Caco-2 (cell line): ENCODE data around the gene UGGT2. TPM values are rescaled to one million over a fixed set of nuclear protein-coding genes. Genes with fewer than 3 reads are reported as not detected.

Source experiments
- BruUV-seq: library from RNA; stranded (reverse); fragments of 400-500 nt; replicated peaks from 2 replicates; lab custom pipeline; 2021; lab: Mats Ljungman, UMichigan
- CTCF ChIA-PET: fragments of 300-600 bp; sonication (Branson Sonifier 250); formaldehyde crosslinking; loops from one replicate; lab custom pipeline; 2022; ENCODE audit warnings: antibody characterized with exemption; lab: Charles Lee
- POLR2A ChIA-PET: fragments of 300-600 bp; sonication (Branson Sonifier 250); formaldehyde crosslinking; loops from one replicate; lab custom pipeline; 2022; ENCODE audit warnings: antibody characterized with exemption; lab: Charles Lee
- DNase-seq, 2 experiments: peaks; one replicate each; pipeline versions ENCODE4 v3.0.0 to v3.0.0-alpha.2; 2020 to 2022
- H3K27me3 ChIP-seq: replicated peaks from 2 replicates; pipeline ENCODE4 v1.6.0; 2011; ENCODE audit warnings: low read length; ENCODE audit not compliant: control insufficient read depth, insufficient read depth
- H3K36me3 ChIP-seq: 2 replicates; pipeline ENCODE4 v1.5.1; 2011; ENCODE audit warnings: low read length; ENCODE audit not compliant: control insufficient read depth, insufficient read depth
- H3K4me1 ChIP-seq: fragments of 250-450 bp; sonication (Bioruptor Pico); 2 replicates; pipeline ENCODE4 v1.5.1; 2020; ENCODE audit warnings: mild to moderate bottlenecking
- H3K4me3 ChIP-seq: 2 replicates; pipeline ENCODE4 v1.5.1; 2011; ENCODE audit warnings: low read depth, mild to moderate bottlenecking, control low read depth, low read length
- H3K9me3 ChIP-seq: fragments of 250-450 bp; sonication (Bioruptor Pico); 2 replicates; pipeline ENCODE4 v1.5.1; 2020; ENCODE audit warnings: mild to moderate bottlenecking, moderate library complexity
- H3K27ac Mint-ChIP-seq: one replicate; pipeline ENCODE4 v1.8.0; 2022; ENCODE audit warnings: mixed read lengths; ENCODE audit not compliant: unreplicated experiment
- H3K27me3 Mint-ChIP-seq: one replicate; pipeline ENCODE4 v1.8.0; 2022; ENCODE audit warnings: mixed read lengths; ENCODE audit not compliant: insufficient read depth, unreplicated experiment
- H3K36me3 Mint-ChIP-seq: one replicate; pipeline ENCODE4 v1.8.0; 2022; ENCODE audit warnings: mild to moderate bottlenecking, mixed read lengths; ENCODE audit not compliant: insufficient read depth, unreplicated experiment
- H3K4me1 Mint-ChIP-seq: one replicate; pipeline ENCODE4 v1.8.0; 2022; ENCODE audit warnings: low read depth, mixed read lengths; ENCODE audit not compliant: unreplicated experiment
- H3K4me3 Mint-ChIP-seq: one replicate; pipeline ENCODE4 v1.8.0; 2022; ENCODE audit warnings: mild to moderate bottlenecking, moderate library complexity, mixed read lengths; ENCODE audit not compliant: unreplicated experiment
- H3K9me3 Mint-ChIP-seq: one replicate; pipeline ENCODE4 v1.8.0; 2022; ENCODE audit warnings: mixed read lengths; ENCODE audit not compliant: unreplicated experiment
- CTCF ChIP-seq, 2 experiments: fragments of 200-600 bp in 1 of 2; IDR thresholded peaks; 1 replicate in 1 of 2; 2 replicates in 1 of 2; pipeline versions ENCODE4 v1.5.1 to v1.8.0; 2011 to 2022; ENCODE audit warnings: antibody characterized with exemption in 1 of 2, control low read depth in 1 of 2, inconsistent platforms in 1 of 2, low read depth in 1 of 2, low read length in 1 of 2, mild to moderate bottlenecking in 1 of 2, moderate library complexity in 1 of 2; ENCODE audit not compliant: insufficient read depth in 1 of 2, severe bottlenecking in 1 of 2, unreplicated experiment in 1 of 2
- intact Hi-C: fragments of 100-400 bp; cut with micrococcal nuclease; formaldehyde crosslinking; loops from one replicate; pipeline ENCODE4 v1.10.0; 2022; ENCODE audit not compliant: unreplicated experiment
- total RNA-seq: library from RNA; stranded (reverse); gene quantifications from 2 replicates; pipeline ENCODE4 v1.2.3, GENCODE V29; 2022

The UGGT2 gene
- total RNA-seq, 1 experiment from 2014 or later: 35.5 TPM

GRCh38 chr13:95906999-95907398, 146.2 kb downstream of the UGGT2 start:
- ChIA-PET CTCF (no interaction called here), POLR2A (no interaction called here)
- Mint-ChIP-seq H3K9me3 (peaks cover 25% of the 10 kb centered on the region), H3K27me3 (no peaks in the 10 kb centered on the region), H3K4me1 (no peaks in the 10 kb centered on the region), H3K27ac (no peak overlapping the region), H3K36me3 (peaks cover 9% of the 10 kb centered on the region), H3K4me3 (no peak overlapping the region)
- Histone ChIP-seq H3K4me1 (no peaks in the 10 kb centered on the region), H3K36me3 (0 out of 2 replicates have a peak, but pooled peaks cover 1% of the 10 kb centered on the region), H3K9me3 (no peaks in the 10 kb centered on the region), H3K27me3 (no peaks in the 10 kb centered on the region), H3K4me3 (no peak overlapping the region)
- DNase-seq: no peak
- no peak for TF ChIP-seq CTCF (IDR thresholded peaks at IDR 0.05; ENCODE audit: insufficient read depth in 1 of 2, low read depth in 1 of 2, low read length in 1 of 2, severe bottlenecking in 1 of 2, unreplicated experiment in 1 of 2)
- no TSS peak for BruUV-seq
- intact Hi-C loops: no loop called here

- intact Hi-C loops: no loop called here
- Mint-ChIP-seq H3K27ac (no peak overlapping the region), H3K4me3 (no peak overlapping the region), H3K36me3 (peaks cover 9% of the 10 kb centered on the region), H3K27me3 (no peaks in the 10 kb centered on the region), H3K9me3 (peaks cover 15% of the 10 kb centered on the region), H3K4me1 (no peaks in the 10 kb centered on the region)
- Histone ChIP-seq H3K27me3 (no peaks in the 10 kb centered on the region), H3K9me3 (no peaks in the 10 kb centered on the region), H3K36me3 (0 out of 2 replicates have a peak, but pooled peaks cover 1% of the 10 kb centered on the region), H3K4me3 (no peak overlapping the region), H3K4me1 (no peaks in the 10 kb centered on the region)
- BruUV-seq: no TSS peak
- ChIA-PET POLR2A (no interaction called here), CTCF (no interaction called here)
- DNase-seq: no peak
- no peak for TF ChIP-seq CTCF (IDR thresholded peaks at IDR 0.05; ENCODE audit: insufficient read depth in 1 of 2, low read depth in 1 of 2, low read length in 1 of 2, severe bottlenecking in 1 of 2, unreplicated experiment in 1 of 2)
These were observed 149.6 kb downstream of the UGGT2 start for GRCh38 chr13:95903569-95903968.

GRCh38 chr13:95902741-95903140, 150.5 kb downstream of the UGGT2 start:
- DNase-seq: no peak
- Mint-ChIP-seq H3K27ac (no peak overlapping the region), H3K9me3 (peaks cover 13% of the 10 kb centered on the region), H3K36me3 (peaks cover 1% of the 10 kb centered on the region), H3K4me1 (no peaks in the 10 kb centered on the region), H3K27me3 (no peaks in the 10 kb centered on the region), H3K4me3 (no peak overlapping the region)
- Histone ChIP-seq H3K9me3 (no peaks in the 10 kb centered on the region), H3K4me3 (no peak overlapping the region), H3K36me3 (0 out of 2 replicates have a peak, but pooled peaks cover 1% of the 10 kb centered on the region), H3K27me3 (no peaks in the 10 kb centered on the region), H3K4me1 (no peaks in the 10 kb centered on the region)
- no TSS peak for BruUV-seq
- ChIA-PET POLR2A (no interaction called here), CTCF (interaction anchor here (0.5 kb wide), 1 partner anchor 522 kb away, joined by 6 read pairs; no protein-coding TSS in a partner anchor)
- TF ChIP-seq CTCF (IDR thresholded peaks at IDR 0.05; ENCODE audit: insufficient read depth in 1 of 2, low read depth in 1 of 2, low read length in 1 of 2, severe bottlenecking in 1 of 2, unreplicated experiment in 1 of 2): no peak
- intact Hi-C loops: no loop called here
